HepG2 (cell line): Measurements from ENCODE around the gene TGM6. TPM values are rescaled to one million over a fixed set of nuclear protein-coding genes. Genes with fewer than 3 reads are reported as not detected.
A peak's percentile ranks its signal among the peaks of the same experiment; 100 is the strongest.

ENCODE experiments used
- GABPB1 ChIP-seq: IDR thresholded peaks from 2 replicates; pipeline ENCODE4 v1.6.1; 2016; ENCODE audit warnings: mild to moderate bottlenecking, missing genetic modification reagents, moderate library complexity, missing compliant biosample characterization
- HNRNPUL1 ChIP-seq: fragments of 200-400 bp; formaldehyde crosslinking; IDR thresholded peaks from 2 replicates; pipeline ENCODE4 v1.6.1; 2017; ENCODE audit warnings: low read depth, mild to moderate bottlenecking, low read length, moderate library complexity
- KLF11 ChIP-seq: IDR thresholded peaks from 2 replicates; pipeline ENCODE4 v1.6.1; 2016; ENCODE audit warnings: missing compliant biosample characterization
- NFIB ChIP-seq: sonication (generic); formaldehyde crosslinking; IDR thresholded peaks from 2 replicates; pipeline ENCODE4 v1.9.0; 2021; ENCODE audit warnings: missing genetic modification reagents, mild to moderate bottlenecking, borderline replicate concordance
- PLRG1 ChIP-seq: fragments of 450-650 bp; conservative IDR thresholded peaks from 2 replicates; pipeline ENCODE4 v1.6.1; 2016
- REXO4 ChIP-seq: sonication (generic); formaldehyde crosslinking; IDR thresholded peaks from 2 replicates; pipeline ENCODE4 v1.8.0; 2022; ENCODE audit warnings: missing genetic modification reagents, mild to moderate bottlenecking, borderline replicate concordance
- SMC3 ChIP-seq: IDR thresholded peaks from 2 replicates; pipeline ENCODE4 v1.6.1; 2011; ENCODE audit warnings: low read length, improper control_type of control experiment
- STAG1 ChIP-seq: sonication (generic); formaldehyde crosslinking; IDR thresholded peaks from 2 replicates; pipeline ENCODE4 v1.4.0; 2020; ENCODE audit warnings: missing genetic modification reagents
- ZC3H4 ChIP-seq: sonication (generic); formaldehyde crosslinking; IDR thresholded peaks from 2 replicates; pipeline ENCODE4 v1.4.0; 2020; ENCODE audit warnings: missing genetic modification reagents, borderline replicate concordance
- ZMYM4 ChIP-seq: sonication (generic); formaldehyde crosslinking; IDR thresholded peaks from 2 replicates; pipeline ENCODE4 v1.8.1; 2023; ENCODE audit warnings: mild to moderate bottlenecking, missing genetic modification reagents
- ZNF253 ChIP-seq: sonication (generic); formaldehyde crosslinking; IDR thresholded peaks from 2 replicates; pipeline ENCODE4 v1.8.0; 2022; ENCODE audit warnings: mild to moderate bottlenecking, missing genetic modification reagents, borderline replicate concordance
- ZNF292 ChIP-seq: sonication (generic); formaldehyde crosslinking; IDR thresholded peaks from 2 replicates; pipeline ENCODE4 v1.8.1; 2022; ENCODE audit warnings: mild to moderate bottlenecking, low read depth, missing genetic modification reagents, borderline replicate concordance
- ZNF430 ChIP-seq: sonication (generic); formaldehyde crosslinking; IDR thresholded peaks from 2 replicates; pipeline ENCODE4 v1.9.0; 2021; ENCODE audit warnings: mild to moderate bottlenecking, missing genetic modification reagents
- ZNF674 ChIP-seq: sonication (generic); formaldehyde crosslinking; IDR thresholded peaks from 2 replicates; pipeline ENCODE4 v1.5.0; 2020; ENCODE audit warnings: low read depth, mild to moderate bottlenecking, missing genetic modification reagents
- ZNF776 ChIP-seq: sonication (generic); formaldehyde crosslinking; IDR thresholded peaks from 2 replicates; pipeline ENCODE4 v1.4.0; 2020; ENCODE audit warnings: mild to moderate bottlenecking, missing genetic modification reagents
- ZNF839 ChIP-seq: sonication (generic); formaldehyde crosslinking; IDR thresholded peaks from 2 replicates; pipeline ENCODE4 v1.4.0; 2020; ENCODE audit warnings: missing genetic modification reagents, mild to moderate bottlenecking, borderline replicate concordance
- polyA plus RNA-seq, 8 experiments: library from polyadenylated mRNA; depleted of rRNA in 3 of 8; stranded (reverse) in 7 of 8; unstranded in 1 of 8; fragments of >200 nt; fragmentation: Illumina TruSeq in 4 of 8; extraction: Trizol in 4 of 8; gene quantifications; 2 replicates each; pipeline versions ENCODE4 v1.2.1 to v1.2.3, GENCODE V29; 2011 to 2016; ENCODE audit warnings: low read depth in 4 of 8, missing spikeins in 1 of 8, mixed read lengths in 1 of 8; ENCODE audit not compliant: insufficient read depth in 1 of 8
- total RNA-seq, 5 experiments: library from RNA; depleted of rRNA; stranded (reverse); fragments of >200 nt; fragmentation: Illumina TruSeq; extraction: Trizol; gene quantifications; 2 replicates each; pipeline ENCODE4 v1.2.3, GENCODE V29; 2016; ENCODE audit warnings: low read depth in 1 of 5
- TF ChIP-seq, protein P1 (sequence below): sonication (generic); formaldehyde crosslinking; conservative IDR thresholded peaks from 2 replicates; pipeline ENCODE4 v1.8.0; 2022; ENCODE audit warnings: low read depth, missing genetic modification reagents
- TF ChIP-seq, protein P2 (sequence below): conservative IDR thresholded peaks from 2 replicates; pipeline ENCODE4 v1.6.1; 2018; ENCODE audit warnings: missing genetic modification reagents
- TF ChIP-seq, protein P3 (sequence below): sonication (generic); formaldehyde crosslinking; conservative IDR thresholded peaks from 2 replicates; pipeline ENCODE4 v1.4.0; 2020; ENCODE audit warnings: mild to moderate bottlenecking, missing genetic modification reagents, moderate library complexity
- TF ChIP-seq, protein P4 (sequence below): sonication (generic); formaldehyde crosslinking; IDR thresholded peaks from 2 replicates; pipeline ENCODE4 v1.8.0; 2022; ENCODE audit warnings: mild to moderate bottlenecking, missing genetic modification reagents, borderline replicate concordance

The TGM6 gene
- total and polyA plus RNA-seq, 2 of the 13 experiments (the other 11 are each of a cell fraction or from before 2014, with no cell fraction given), result not detected

DNA sequence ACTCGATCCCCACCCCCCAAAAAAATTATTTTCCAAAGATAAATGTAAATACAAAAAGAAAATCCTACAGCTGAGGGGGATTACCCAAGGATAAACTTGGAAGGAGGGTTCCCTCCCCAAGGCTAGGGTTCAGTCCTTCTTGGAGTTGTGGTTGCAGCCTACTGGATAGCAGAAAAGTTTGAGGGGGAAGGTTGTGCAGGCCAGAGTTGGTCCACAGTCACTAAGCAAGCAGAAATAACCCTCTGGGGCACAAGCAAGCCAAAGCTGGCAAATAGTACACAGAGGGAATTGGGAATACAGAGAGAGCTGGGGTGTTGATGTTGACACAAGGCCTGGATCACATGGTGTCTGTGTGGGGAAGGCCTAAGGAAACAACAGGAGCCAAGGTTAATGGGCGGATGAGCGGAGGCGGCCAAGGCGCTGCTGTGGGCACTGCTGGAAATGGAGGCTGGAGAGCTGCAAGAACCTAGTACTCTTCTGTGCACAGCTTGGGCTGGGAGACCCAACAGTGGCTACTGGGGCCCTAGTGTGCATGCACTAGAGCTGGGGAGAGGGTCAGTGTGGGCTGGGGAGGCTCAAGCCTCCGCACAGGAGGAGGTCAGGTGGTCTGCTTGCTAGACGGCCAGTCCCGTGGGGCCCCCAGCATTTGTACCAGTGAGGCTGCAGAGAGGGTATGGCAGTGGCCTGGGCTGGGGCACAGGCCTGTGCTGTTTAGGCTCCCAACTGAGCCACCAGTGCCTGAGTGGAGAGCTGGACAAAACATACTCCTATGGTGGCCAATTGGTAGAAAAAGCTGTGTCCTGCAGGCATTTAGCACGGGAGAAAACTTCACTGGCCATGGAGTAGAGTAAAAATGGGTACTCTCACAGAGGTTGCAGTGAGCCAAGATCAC, 95.4 kb downstream of the TGM6 start (continued):
- TF ChIP-seq STAG1 (CRISPR knock-in tag), result no peak
- no peak for TF ChIP-seq HNRNPUL1
- TF ChIP-seq, protein P1, sequence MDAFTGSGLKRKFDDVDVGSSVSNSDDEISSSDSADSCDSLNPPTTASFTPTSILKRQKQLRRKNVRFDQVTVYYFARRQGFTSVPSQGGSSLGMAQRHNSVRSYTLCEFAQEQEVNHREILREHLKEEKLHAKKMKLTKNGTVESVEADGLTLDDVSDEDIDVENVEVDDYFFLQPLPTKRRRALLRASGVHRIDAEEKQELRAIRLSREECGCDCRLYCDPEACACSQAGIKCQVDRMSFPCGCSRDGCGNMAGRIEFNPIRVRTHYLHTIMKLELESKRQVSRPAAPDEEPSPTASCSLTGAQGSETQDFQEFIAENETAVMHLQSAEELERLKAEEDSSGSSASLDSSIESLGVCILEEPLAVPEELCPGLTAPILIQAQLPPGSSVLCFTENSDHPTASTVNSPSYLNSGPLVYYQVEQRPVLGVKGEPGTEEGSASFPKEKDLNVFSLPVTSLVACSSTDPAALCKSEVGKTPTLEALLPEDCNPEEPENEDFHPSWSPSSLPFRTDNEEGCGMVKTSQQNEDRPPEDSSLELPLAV (CRISPR knock-in tag), result no peak
- TF ChIP-seq REXO4, result no peak
- TF ChIP-seq ZNF674, result no peak
- peak; percentile 69; the same call in 1 of the 2 replicates for TF ChIP-seq ZNF776 (CRISPR knock-in tag)
- no peak for TF ChIP-seq NFIB
- TF ChIP-seq, protein P2, sequence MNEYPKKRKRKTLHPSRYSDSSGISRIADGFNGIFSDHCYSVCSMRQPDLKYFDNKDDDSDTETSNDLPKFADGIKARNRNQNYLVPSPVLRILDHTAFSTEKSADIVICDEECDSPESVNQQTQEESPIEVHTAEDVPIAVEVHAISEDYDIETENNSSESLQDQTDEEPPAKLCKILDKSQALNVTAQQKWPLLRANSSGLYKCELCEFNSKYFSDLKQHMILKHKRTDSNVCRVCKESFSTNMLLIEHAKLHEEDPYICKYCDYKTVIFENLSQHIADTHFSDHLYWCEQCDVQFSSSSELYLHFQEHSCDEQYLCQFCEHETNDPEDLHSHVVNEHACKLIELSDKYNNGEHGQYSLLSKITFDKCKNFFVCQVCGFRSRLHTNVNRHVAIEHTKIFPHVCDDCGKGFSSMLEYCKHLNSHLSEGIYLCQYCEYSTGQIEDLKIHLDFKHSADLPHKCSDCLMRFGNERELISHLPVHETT (CRISPR knock-in tag), result 0 out of 2 replicates have a peak, but pooled peaks have one; percentile 59
- TF ChIP-seq ZMYM4 (CRISPR knock-in tag), result peak; percentile 92
- no peak for TF ChIP-seq PLRG1
- TF ChIP-seq ZNF292 (CRISPR knock-in tag), result peak; percentile 86
- no peak for TF ChIP-seq ZC3H4
- TF ChIP-seq GABPB1 (CRISPR knock-in tag), result peak; percentile 69
- TF ChIP-seq ZNF430 (CRISPR knock-in tag), result peak; percentile 86; the same call in 1 of the 2 replicates
- TF ChIP-seq ZNF839, result 0 out of 2 replicates have a peak, but pooled peaks have one; percentile 40
- TF ChIP-seq KLF11, result peak; percentile 46; the same call in 1 of the 2 replicates
- TF ChIP-seq, protein P3, sequence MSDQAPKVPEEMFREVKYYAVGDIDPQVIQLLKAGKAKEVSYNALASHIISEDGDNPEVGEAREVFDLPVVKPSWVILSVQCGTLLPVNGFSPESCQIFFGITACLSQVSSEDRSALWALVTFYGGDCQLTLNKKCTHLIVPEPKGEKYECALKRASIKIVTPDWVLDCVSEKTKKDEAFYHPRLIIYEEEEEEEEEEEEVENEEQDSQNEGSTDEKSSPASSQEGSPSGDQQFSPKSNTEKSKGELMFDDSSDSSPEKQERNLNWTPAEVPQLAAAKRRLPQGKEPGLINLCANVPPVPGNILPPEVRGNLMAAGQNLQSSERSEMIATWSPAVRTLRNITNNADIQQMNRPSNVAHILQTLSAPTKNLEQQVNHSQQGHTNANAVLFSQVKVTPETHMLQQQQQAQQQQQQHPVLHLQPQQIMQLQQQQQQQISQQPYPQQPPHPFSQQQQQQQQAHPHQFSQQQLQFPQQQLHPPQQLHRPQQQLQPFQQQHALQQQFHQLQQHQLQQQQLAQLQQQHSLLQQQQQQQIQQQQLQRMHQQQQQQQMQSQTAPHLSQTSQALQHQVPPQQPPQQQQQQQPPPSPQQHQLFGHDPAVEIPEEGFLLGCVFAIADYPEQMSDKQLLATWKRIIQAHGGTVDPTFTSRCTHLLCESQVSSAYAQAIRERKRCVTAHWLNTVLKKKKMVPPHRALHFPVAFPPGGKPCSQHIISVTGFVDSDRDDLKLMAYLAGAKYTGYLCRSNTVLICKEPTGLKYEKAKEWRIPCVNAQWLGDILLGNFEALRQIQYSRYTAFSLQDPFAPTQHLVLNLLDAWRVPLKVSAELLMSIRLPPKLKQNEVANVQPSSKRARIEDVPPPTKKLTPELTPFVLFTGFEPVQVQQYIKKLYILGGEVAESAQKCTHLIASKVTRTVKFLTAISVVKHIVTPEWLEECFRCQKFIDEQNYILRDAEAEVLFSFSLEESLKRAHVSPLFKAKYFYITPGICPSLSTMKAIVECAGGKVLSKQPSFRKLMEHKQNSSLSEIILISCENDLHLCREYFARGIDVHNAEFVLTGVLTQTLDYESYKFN (CRISPR knock-in tag), result peak; percentile 91
- no peak for TF ChIP-seq SMC3
- TF ChIP-seq, protein P4, sequence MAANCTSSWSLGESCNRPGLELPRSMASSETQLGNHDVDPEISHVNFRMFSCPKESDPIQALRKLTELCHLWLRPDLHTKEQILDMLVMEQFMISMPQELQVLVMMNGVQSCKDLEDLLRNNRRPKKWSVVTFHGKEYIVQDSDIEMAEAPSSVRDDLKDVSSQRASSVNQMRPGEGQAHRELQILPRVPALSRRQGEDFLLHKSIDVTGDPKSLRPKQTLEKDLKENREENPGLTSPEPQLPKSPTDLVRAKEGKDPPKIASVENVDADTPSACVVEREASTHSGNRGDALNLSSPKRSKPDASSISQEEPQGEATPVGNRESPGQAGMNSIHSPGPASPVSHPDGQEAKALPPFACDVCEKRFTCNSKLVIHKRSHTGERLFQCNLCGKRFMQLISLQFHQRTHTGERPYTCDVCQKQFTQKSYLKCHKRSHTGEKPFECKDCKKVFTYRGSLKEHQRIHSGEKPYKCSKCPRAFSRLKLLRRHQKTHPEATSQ, result no peak
- TF ChIP-seq ZNF253 (CRISPR knock-in tag), result no peak
